Prostate gland (tissue), 2 donors: Measurements from ENCODE around the gene NLRC5.

ENCODE experiments used
- CTCF ChIP-seq, 4 experiments: fragments of 200-600 bp in 2 of 4; fragments of 450-650 bp in 2 of 4; sonication (generic) in 2 of 4; IDR thresholded peaks; 1 replicate in 3 of 4; 2 replicates in 1 of 4; pipeline ENCODE4 v1.5.1; 2016 to 2019; ENCODE audit warnings: antibody characterized with exemption in 4 of 4, mild to moderate bottlenecking in 2 of 4, moderate library complexity in 2 of 4
- POLR2A ChIP-seq: fragments of 450-650 bp; IDR thresholded peaks from one replicate; pipeline ENCODE4 v1.6.1; 2016; ENCODE audit warnings: antibody characterized with exemption, mild to moderate bottlenecking

GRCh38 chr16:57049678-57050077 is 60.3 kb downstream of the NLRC5 start:
- TF ChIP-seq CTCF (IDR thresholded peaks at IDR 0.05): no peak
- TF ChIP-seq POLR2A: no peak
